Spleen (tissue), 11 donors: Measurements from ENCODE around the gene AIG1. TPM values are rescaled to one million over a fixed set of nuclear protein-coding genes. Genes with fewer than 3 reads are reported as not detected.

ENCODE experiments used
- DNase-seq: peaks from one replicate; pipeline ENCODE4 v3.0.0-alpha.2; 2020
- H3K27ac ChIP-seq, 8 donors: fragments of 200-600 bp; sonication (generic) in 7 of 8; 1 replicate in 4 of 8; 2 replicates in 4 of 8; pipeline versions ENCODE4 v1.5.0 to v1.8.0; 2016 to 2021; ENCODE audit warnings: inconsistent platforms in 4 of 8, mild to moderate bottlenecking in 4 of 8, moderate library complexity in 1 of 8
- H3K27me3 ChIP-seq, 7 donors: fragments of 200-600 bp; sonication (generic) in 6 of 7; replicated peaks in 1 of 7; 1 replicate in 4 of 7; 2 replicates in 3 of 7; pipeline versions ENCODE4 v1.5.0 to v1.8.0; 2016 to 2021; ENCODE audit warnings: inconsistent platforms in 3 of 7, mild to moderate bottlenecking in 1 of 7
- H3K36me3 ChIP-seq, 6 donors: fragments of 200-600 bp; sonication (generic) in 5 of 6; 1 replicate in 4 of 6; 2 replicates in 2 of 6; pipeline versions ENCODE4 v1.5.0 to v1.8.0; 2016 to 2021; ENCODE audit warnings: inconsistent platforms in 2 of 6
- H3K4me1 ChIP-seq, 6 donors: fragments of 200-600 bp; sonication (generic) in 5 of 6; 1 replicate in 3 of 6; 2 replicates in 3 of 6; pipeline versions ENCODE4 v1.5.0 to v1.8.0; 2016 to 2021; ENCODE audit warnings: inconsistent platforms in 3 of 6
- H3K4me3 ChIP-seq, 8 donors: fragments of 200-600 bp; sonication (generic) in 7 of 8; 1 replicate in 4 of 8; 2 replicates in 4 of 8; pipeline versions ENCODE4 v1.5.0 to v1.8.0; 2016 to 2021; ENCODE audit warnings: inconsistent platforms in 4 of 8, mild to moderate bottlenecking in 4 of 8, moderate library complexity in 2 of 8
- H3K9me3 ChIP-seq, 8 donors: fragments of 200-600 bp; sonication (generic) in 7 of 8; 1 replicate in 4 of 8; 2 replicates in 4 of 8; pipeline versions ENCODE4 v1.5.0 to v1.8.0; 2016 to 2021; ENCODE audit warnings: inconsistent platforms in 4 of 8
- POLR2A ChIP-seq, 3 donors: fragments of 450-650 bp; IDR thresholded peaks; one replicate each; pipeline ENCODE4 v1.5.1; 2017; ENCODE audit warnings: antibody characterized with exemption in 3 of 3, mild to moderate bottlenecking in 1 of 3
- POLR2AphosphoS5 ChIP-seq, 3 donors: sonication (generic); formaldehyde crosslinking; IDR thresholded peaks; one replicate each; pipeline ENCODE4 v1.5.1; 2017; ENCODE audit warnings: antibody characterized with exemption in 3 of 3
- WGBS, 5 donors: extraction: QIAGEN DNeasy Blood & Tissue Kit in 3 of 5; methylation state at CpG; one replicate each; pipeline versions ENCODE4 v1.1.5 to v1.1.7; 2013 to 2018; 5-methylcytosine and 5-hydroxymethylcytosine counted together
- intact Hi-C: fragments of 100-400 bp; cut with DNase I; formaldehyde crosslinking; loops from one replicate; pipeline ENCODE4 v1.15.0; 2023; ENCODE audit warnings: low total_unique reads
- polyA plus RNA-seq, 3 donors: library from polyadenylated mRNA; stranded (reverse); fragments of 200-250 nt; gene quantifications; one replicate each; pipeline ENCODE4 v1.2.1, GENCODE V29; 2013
- total RNA-seq, 7 donors: library from RNA; depleted of rRNA in 3 of 7; stranded (reverse); fragments of >200 nt in 3 of 7; fragmentation: NEBNext Ultra II Directional in 4 of 7; extraction: Animal tissue kit (Norgen Biotek cat#: 25700) in 4 of 7; gene quantifications; one replicate each; pipeline versions ENCODE4 v1.1.0 to v1.2.1, GENCODE V29; 2016 to 2021
- TF ChIP-seq, protein P1 (sequence below), 11 experiments: fragments of 200-600 bp in 7 of 11; fragments of 450-650 bp in 4 of 11; sonication (generic) in 4 of 11; IDR thresholded peaks in 8 of 11; conservative IDR thresholded peaks in 3 of 11; 1 replicate in 7 of 11; 2 replicates in 4 of 11; pipeline versions ENCODE4 v1.4.0 to v1.8.0; 2016 to 2021; ENCODE audit warnings: antibody characterized with exemption in 11 of 11, inconsistent platforms in 4 of 11, mild to moderate bottlenecking in 1 of 11
- donor health status: healthy with polysubstance abuse.
- donor health status: DM: no; HTN: no; CAD: no; lungs with moderate emphysema.
- donor health status: DM: no; HTN: no; CAD: no.
- donor health status: Bipolar disorder and iron deficiency.
- donor health status: healthy.
- donor health status: DM: no; HTN: no; CAD: no.
- donor health status: DM: yes; HTN: yes; CAD: no.

AIG1 gene
- total and polyA plus RNA-seq, 10 donors: 14.3 to 38.0 (median 27.9) TPM

DNA sequence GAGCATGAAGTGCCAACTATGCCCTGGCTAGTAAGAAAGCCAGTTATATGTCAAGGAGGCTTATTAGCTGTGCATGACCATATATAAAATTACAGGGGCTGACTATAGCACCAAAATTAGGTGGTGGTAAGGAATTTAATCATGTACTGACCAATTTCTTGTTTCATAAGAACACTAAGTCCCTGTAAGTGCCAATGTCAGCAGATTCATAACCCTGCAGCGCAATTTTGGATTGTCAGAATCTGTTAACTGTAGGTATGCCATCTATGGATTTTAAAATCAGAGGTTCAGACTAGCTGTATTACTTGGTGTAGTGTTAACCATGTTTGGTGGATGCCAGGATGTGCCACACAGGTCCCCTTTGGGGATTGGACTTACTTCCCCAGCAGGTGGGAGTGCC lies 207.8 kb downstream of the AIG1 start:
- no peak overlapping the region for H3K27ac ChIP-seq
- H3K27me3 ChIP-seq: no peaks in the 10 kb centered on the region
- H3K4me3 ChIP-seq: no peak overlapping the region
- DNase-seq: no peak
- no peak for TF ChIP-seq POLR2A (IDR thresholded peaks at IDR 0.05)
- no peak for TF ChIP-seq POLR2AphosphoS5 (IDR thresholded peaks at IDR 0.05)
- TF ChIP-seq, protein P1, sequence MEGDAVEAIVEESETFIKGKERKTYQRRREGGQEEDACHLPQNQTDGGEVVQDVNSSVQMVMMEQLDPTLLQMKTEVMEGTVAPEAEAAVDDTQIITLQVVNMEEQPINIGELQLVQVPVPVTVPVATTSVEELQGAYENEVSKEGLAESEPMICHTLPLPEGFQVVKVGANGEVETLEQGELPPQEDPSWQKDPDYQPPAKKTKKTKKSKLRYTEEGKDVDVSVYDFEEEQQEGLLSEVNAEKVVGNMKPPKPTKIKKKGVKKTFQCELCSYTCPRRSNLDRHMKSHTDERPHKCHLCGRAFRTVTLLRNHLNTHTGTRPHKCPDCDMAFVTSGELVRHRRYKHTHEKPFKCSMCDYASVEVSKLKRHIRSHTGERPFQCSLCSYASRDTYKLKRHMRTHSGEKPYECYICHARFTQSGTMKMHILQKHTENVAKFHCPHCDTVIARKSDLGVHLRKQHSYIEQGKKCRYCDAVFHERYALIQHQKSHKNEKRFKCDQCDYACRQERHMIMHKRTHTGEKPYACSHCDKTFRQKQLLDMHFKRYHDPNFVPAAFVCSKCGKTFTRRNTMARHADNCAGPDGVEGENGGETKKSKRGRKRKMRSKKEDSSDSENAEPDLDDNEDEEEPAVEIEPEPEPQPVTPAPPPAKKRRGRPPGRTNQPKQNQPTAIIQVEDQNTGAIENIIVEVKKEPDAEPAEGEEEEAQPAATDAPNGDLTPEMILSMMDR (IDR thresholded peaks at IDR 0.05 in 8 of 11, conservative IDR thresholded peaks at IDR 0.05 in 3 of 11): no peak
- WGBS, 5 donors: 77 to 100% (median 92%) methylated on average over 1 of the region's 1 CpG
- peaks cover 0 to 3% (median 0%) of the 10 kb centered on the region in 8 donors for H3K9me3 ChIP-seq
- no peaks in the 10 kb centered on the region for H3K4me1 ChIP-seq
- intact Hi-C loops: no loop called here
- H3K36me3 ChIP-seq: no peaks in the 10 kb centered on the region

DNA sequence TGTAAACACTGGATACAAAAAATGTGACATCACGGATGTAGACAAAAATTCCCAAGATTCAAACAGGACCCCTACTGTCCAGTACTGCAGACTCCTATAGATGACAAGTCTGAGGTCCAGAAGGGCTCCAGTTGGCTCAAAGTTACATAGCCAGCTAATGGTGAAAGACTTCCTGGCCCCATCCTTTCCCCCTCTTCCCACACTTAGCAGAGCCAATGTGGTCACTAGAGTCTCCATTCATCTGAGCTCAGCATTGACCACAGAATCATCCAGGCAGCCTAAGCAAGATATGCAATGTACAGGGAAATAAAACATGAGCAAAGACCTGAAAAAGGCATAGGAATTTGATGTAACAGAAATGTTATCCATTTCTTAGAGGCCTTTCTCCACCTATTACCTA lies 209.3 kb downstream of the AIG1 start:
- no peak for TF ChIP-seq POLR2AphosphoS5 (IDR thresholded peaks at IDR 0.05)
- Histone ChIP-seq H3K4me3 (no peak overlapping the region), H3K9me3 (peaks cover 0 to 7% (median 0%) of the 10 kb centered on the region in 8 donors), H3K4me1 (no peaks in the 10 kb centered on the region), H3K27ac (no peak overlapping the region), H3K36me3 (no peaks in the 10 kb centered on the region), H3K27me3 (no peaks in the 10 kb centered on the region)
- WGBS, 5 donors: 79 to 100% (median 91%) methylated on average over 1 of the region's 1 CpG
- intact Hi-C loops: no loop called here
- DNase-seq: no peak

DNA sequence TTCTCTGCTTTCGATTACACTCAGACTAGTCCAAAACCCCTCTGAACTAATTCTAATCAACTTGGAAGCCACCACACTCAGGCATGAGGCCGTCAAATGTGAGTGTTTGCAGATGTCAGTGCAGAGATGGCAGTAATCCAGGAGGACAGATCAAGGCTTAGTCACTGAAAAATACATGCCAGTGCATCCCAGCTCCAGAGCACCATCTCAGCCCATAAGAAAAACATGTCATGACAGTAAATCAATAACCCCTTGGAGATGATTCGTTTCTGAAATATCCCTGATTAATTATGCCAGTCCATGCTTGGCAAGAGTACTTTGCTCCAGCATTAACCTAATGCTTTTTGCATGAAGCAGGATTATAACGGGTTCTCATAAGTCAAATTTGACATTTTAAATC lies 210.3 kb downstream of the AIG1 start:
- intact Hi-C loops: no loop called here

DNA sequence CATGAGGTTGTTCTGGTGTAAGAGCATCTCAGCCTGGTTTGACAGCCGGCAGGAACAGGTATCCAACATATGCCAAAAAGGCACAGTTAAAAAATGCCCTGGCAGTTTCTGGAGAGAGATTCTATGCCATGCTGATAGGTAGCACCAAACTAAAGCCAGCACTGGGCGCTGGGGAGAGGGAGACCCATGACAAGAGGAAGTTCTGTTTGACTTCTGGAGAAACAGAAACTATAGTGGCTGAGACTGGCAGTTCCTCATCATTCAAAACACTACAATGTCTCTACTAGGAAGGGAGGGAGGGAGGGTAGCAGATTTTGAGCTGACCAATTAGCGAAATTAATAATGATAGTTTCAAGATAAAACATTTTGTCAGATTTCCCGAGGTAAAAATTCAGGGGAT lies 215.7 kb downstream of the AIG1 start:
- no peak for DNase-seq
- Histone ChIP-seq H3K4me3 (no peak overlapping the region), H3K9me3 (peaks cover 0 to 7% (median 0%) of the 10 kb centered on the region in 8 donors), H3K27ac (no peak overlapping the region), H3K4me1 (peaks cover 0 to 8% (median 0%) of the 10 kb centered on the region in 6 donors), H3K27me3 (no peaks in the 10 kb centered on the region), H3K36me3 (no peaks in the 10 kb centered on the region)
- intact Hi-C loops: no loop called here
- TF ChIP-seq, protein P1 (IDR thresholded peaks at IDR 0.05 in 8 of 11, conservative IDR thresholded peaks at IDR 0.05 in 3 of 11): no peak
- TF ChIP-seq POLR2A (IDR thresholded peaks at IDR 0.05): no peak
- no peak for TF ChIP-seq POLR2AphosphoS5 (IDR thresholded peaks at IDR 0.05)
- WGBS, 5 donors: 50 to 63% (median 54%) methylated on average over 4 of the region's 4 CpGs

More for the DNA sequence above, 210.3 kb downstream of the AIG1 start:
- Histone ChIP-seq H3K27ac (no peak overlapping the region), H3K27me3 (no peaks in the 10 kb centered on the region), H3K4me3 (no peak overlapping the region), H3K9me3 (peaks cover 0 to 7% (median 0%) of the 10 kb centered on the region in 8 donors), H3K36me3 (no peaks in the 10 kb centered on the region), H3K4me1 (no peaks in the 10 kb centered on the region)
- WGBS, 5 donors: 78 to 82% (median 80%) methylated on average over 4 of the region's 4 CpGs
- DNase-seq: no peak
- TF ChIP-seq POLR2A (IDR thresholded peaks at IDR 0.05) (no peak), POLR2AphosphoS5 (IDR thresholded peaks at IDR 0.05) (no peak)
- TF ChIP-seq, protein P1 (IDR thresholded peaks at IDR 0.05 in 8 of 11, conservative IDR thresholded peaks at IDR 0.05 in 3 of 11): no peak

DNA sequence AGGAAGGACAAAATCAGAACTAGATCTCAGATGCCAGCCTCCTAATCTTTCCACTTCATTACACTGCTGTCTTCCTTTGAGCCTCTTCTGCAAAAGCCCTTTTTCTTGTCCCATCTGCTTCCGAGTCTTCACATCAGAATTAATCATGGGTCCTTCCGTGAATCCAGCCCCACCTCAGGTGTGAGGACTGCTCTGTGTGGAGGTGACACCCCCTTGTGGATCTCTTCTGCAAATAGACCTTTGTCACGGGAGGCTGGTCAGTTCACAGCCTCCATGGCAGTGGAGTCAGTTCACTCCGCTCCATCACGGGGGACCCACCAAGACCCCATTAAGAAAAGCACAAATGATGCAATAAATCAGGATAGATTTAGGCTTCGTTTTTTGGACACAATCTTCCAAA lies 218.7 kb downstream of the AIG1 start:
- TF ChIP-seq, protein P1 (IDR thresholded peaks at IDR 0.05 in 8 of 11, conservative IDR thresholded peaks at IDR 0.05 in 3 of 11): peak in 1 of 11 experiments; percentile 12
- no peak for TF ChIP-seq POLR2AphosphoS5 (IDR thresholded peaks at IDR 0.05)

More for the DNA sequence above, 218.7 kb downstream of the AIG1 start:
- no peak overlapping the region for H3K4me3 ChIP-seq
- DNase-seq: no peak
- H3K27ac ChIP-seq: no peak overlapping the region
- intact Hi-C loops: no loop called here
- H3K4me1 ChIP-seq: peaks cover 0 to 8% (median 0%) of the 10 kb centered on the region in 6 donors
- 76 to 88% (median 78%) methylated on average over 6 of the region's 6 CpGs for WGBS, 5 donors
- H3K27me3 ChIP-seq: no peaks in the 10 kb centered on the region
- no peaks in the 10 kb centered on the region for H3K9me3 ChIP-seq
- H3K36me3 ChIP-seq: no peaks in the 10 kb centered on the region
